Effector memory CD8-positive, alpha-beta T cell (primary cell): ENCODE results near the gene KLHL13.

ENCODE experiments used
- ATAC-seq: fragments of 150-1000 bp; cut with Tn5 transposase; replicated peaks from 2 replicates; pipeline ENCODE4 v1.10.0; 2021; ENCODE audit warnings: mild to moderate bottlenecking, moderate library complexity
- DNase-seq, 3 experiments: peaks; one replicate each; pipeline ENCODE4 v3.0.0; 2021
- H3K27ac Mint-ChIP-seq, 2 donors: one replicate each; pipeline ENCODE4 v1.8.0; 2022; ENCODE audit warnings: mild to moderate bottlenecking in 2 of 2, mixed read lengths in 2 of 2, moderate library complexity in 2 of 2
- H3K27me3 Mint-ChIP-seq, 2 donors: one replicate each; pipeline ENCODE4 v1.8.0; 2022; ENCODE audit warnings: mixed read lengths in 2 of 2
- H3K36me3 Mint-ChIP-seq: one replicate; pipeline ENCODE4 v1.8.0; 2022; ENCODE audit warnings: mild to moderate bottlenecking, moderate library complexity, mixed read lengths; ENCODE audit not compliant: insufficient read depth
- H3K4me1 Mint-ChIP-seq, 2 donors: one replicate each; pipeline ENCODE4 v1.8.0; 2022; ENCODE audit warnings: low read depth in 2 of 2, mixed read lengths in 2 of 2
- H3K4me3 Mint-ChIP-seq, 2 donors: one replicate each; pipeline ENCODE4 v1.8.0; 2022; ENCODE audit warnings: mild to moderate bottlenecking in 2 of 2, mixed read lengths in 2 of 2, moderate library complexity in 2 of 2
- H3K9me3 Mint-ChIP-seq, 2 donors: one replicate each; pipeline ENCODE4 v1.8.0; 2022; ENCODE audit warnings: mixed read lengths in 2 of 2

Gene KLHL13

DNA sequence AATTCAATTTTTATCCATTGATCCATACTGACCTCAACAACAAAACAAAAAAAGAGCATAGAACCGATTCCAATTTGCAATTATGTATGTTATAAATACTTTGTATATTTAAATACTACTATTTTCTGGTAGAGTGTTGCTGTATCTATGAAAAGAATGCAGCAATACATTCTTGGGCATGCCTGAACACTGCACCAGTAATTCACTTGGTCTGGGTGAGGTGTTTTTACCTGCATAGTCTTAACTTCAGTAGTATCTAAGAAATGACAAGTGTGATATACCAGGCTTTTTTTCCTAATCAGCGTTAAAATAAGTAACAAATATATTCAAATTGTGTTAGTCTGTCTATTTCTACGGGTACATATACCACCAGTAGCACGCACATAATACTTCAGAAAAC, 120.2 kb downstream of the KLHL13 start:
- Mint-ChIP-seq H3K27me3 (no peaks in the 10 kb centered on the region), H3K9me3 (no peaks in the 10 kb centered on the region), H3K27ac (no peak overlapping the region), H3K4me1 (no peaks in the 10 kb centered on the region), H3K36me3 (no peaks in the 10 kb centered on the region), H3K4me3 (no peak overlapping the region)
- DNase-seq (no peak), ATAC-seq (no peak)

DNA sequence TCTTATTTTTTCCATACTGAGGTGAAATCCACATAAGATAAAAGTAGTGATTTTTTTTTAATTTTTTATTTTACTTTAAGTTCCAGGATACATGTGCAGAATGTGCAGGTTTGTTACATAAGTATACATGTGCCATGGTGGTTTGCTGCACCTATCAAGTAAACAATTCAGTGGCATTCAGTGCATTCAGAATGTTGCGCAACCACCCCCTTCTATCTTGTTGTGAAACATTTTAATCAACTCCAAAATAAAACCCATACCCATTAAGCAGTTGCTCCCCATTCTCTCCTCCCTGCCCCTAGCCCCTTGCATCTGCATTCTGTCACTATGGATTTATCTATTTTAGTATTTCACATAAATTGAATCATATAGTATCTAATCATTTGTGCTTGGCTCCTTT, 121.2 kb downstream of the KLHL13 start:
- Mint-ChIP-seq H3K27ac (no peak overlapping the region), H3K27me3 (no peaks in the 10 kb centered on the region), H3K4me3 (no peak overlapping the region), H3K4me1 (no peaks in the 10 kb centered on the region), H3K9me3 (no peaks in the 10 kb centered on the region), H3K36me3 (no peaks in the 10 kb centered on the region)
- ATAC-seq (no peak), DNase-seq (no peak)

DNA sequence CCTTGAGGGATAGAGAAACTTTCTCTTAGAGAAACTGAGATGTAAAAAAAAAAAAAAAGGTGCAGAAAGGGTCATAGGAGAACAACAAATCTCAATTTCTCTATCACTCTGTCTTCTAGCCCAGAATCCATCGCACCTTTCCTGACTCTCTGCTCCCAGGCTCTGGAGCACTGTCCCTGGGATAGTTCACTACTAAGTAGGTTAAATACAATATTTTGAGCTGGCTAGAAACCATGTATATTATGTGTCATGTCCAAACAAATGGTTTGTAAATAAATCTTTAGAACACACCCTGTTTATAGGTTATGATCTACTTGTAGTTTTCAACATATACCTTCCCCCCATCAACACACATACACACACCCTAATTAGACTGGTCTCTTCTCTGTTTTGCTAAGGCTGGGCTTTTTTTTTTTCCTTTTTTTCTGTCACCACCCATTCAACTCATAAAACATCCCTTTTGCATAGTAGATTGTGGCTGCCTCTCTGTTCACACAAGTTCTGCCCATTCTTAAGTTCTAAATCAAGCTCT, 124.4 kb downstream of the KLHL13 start:
- Mint-ChIP-seq H3K9me3 (no peaks in the 10 kb centered on the region), H3K4me1 (no peaks in the 10 kb centered on the region), H3K27me3 (no peaks in the 10 kb centered on the region), H3K36me3 (no peaks in the 10 kb centered on the region), H3K27ac (no peak overlapping the region), H3K4me3 (no peak overlapping the region)
- DNase-seq: no peak
- ATAC-seq: no peak

DNA sequence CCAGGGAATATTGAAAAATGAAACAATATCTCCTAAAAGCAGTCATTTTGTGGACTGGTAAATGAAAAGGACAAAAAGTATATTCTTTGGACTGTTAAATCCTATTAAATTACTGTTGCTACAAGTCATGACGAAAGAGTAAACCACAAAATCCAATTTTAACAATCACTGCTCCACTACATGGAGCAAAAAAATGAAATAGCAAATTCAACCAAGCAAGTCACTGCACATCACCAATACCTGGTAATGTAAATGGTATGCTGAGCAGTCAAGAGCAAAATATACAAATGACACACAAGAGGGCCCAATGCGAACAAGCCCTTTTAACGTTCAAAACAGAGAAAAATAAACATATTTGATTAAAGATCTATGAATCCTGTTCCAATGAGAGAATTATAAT, 126.2 kb downstream of the KLHL13 start:
- no peaks in the 10 kb centered on the region for H3K27me3 Mint-ChIP-seq
- no peak for DNase-seq
- no peak overlapping the region for H3K4me3 Mint-ChIP-seq
- H3K36me3 Mint-ChIP-seq: no peaks in the 10 kb centered on the region
- peaks cover 0 to 1% of the 10 kb centered on the region in 2 donors for H3K9me3 Mint-ChIP-seq
- ATAC-seq: no peak
- H3K27ac Mint-ChIP-seq: no peak overlapping the region
- no peaks in the 10 kb centered on the region for H3K4me1 Mint-ChIP-seq

DNA sequence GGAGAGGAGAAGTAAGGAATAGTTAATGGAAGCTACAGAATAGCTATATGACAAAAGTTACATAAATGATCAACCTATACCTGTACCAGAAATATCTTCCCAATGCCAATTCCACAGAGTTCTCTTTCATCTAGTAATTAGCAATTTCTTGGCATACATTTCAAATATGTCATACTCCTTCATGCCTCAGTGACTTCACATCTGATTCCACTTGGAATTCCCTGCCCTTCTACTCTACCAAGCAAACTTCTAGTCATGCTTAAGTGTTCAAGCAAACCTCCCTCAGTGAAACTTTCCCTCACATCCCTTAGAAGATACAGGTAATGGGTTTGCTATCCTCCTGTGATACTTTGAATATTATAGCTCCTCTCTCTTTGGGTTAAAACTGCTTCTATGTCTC, 127.1 kb downstream of the KLHL13 start:
- Mint-ChIP-seq H3K36me3 (no peaks in the 10 kb centered on the region), H3K9me3 (peaks cover 0 to 1% of the 10 kb centered on the region in 2 donors), H3K4me3 (no peak overlapping the region), H3K4me1 (no peaks in the 10 kb centered on the region), H3K27me3 (no peaks in the 10 kb centered on the region), H3K27ac (no peak overlapping the region)
- DNase-seq: no peak
- ATAC-seq: no peak

DNA sequence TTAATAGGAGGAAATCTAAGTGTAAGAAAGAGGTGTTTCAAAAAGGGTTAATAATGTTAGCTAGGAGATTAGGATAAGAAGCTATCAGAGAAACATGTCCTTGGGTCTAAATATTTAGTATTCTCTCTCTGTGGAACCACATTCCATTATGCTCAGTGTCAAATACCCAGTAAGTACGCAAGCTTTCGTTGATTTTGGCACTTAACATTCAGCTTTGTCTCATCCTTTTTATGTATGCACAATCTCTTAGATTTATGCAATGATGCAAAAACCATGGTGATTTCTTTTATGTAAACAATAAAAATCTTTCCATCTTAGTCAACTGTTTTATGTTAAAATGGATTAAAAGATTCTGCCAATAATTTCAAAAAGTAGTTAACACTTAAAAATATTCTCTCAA, 129.2 kb downstream of the KLHL13 start:
- Mint-ChIP-seq H3K27me3 (no peaks in the 10 kb centered on the region), H3K27ac (no peak overlapping the region), H3K36me3 (no peaks in the 10 kb centered on the region), H3K9me3 (peaks cover 0 to 1% of the 10 kb centered on the region in 2 donors), H3K4me3 (no peak overlapping the region), H3K4me1 (no peaks in the 10 kb centered on the region)
- no peak for ATAC-seq
- DNase-seq: no peak

DNA sequence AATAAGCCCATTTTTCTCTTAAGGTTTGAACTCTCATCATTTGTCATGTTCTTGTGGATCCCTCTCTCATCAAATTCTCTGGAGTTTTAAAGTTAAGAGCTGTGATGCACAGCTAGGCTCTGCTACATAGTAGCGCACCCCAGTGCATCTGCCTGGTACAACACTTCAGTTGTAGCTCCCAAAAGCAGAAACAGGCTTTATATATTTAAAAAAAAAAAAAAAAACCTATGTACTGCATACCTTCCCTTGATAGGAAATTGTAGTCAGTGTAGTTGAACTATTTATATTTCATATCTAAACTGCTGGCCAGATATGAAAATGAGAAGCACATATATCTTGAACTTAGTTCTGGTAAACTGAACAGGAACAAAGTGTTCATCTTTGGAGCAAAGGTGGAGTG, 131.4 kb downstream of the KLHL13 start:
- Mint-ChIP-seq H3K27me3 (no peaks in the 10 kb centered on the region), H3K4me3 (no peak overlapping the region), H3K4me1 (no peaks in the 10 kb centered on the region), H3K27ac (no peak overlapping the region), H3K9me3 (peaks cover 0 to 1% of the 10 kb centered on the region in 2 donors), H3K36me3 (no peaks in the 10 kb centered on the region)
- ATAC-seq: no peak
- DNase-seq: no peak

DNA sequence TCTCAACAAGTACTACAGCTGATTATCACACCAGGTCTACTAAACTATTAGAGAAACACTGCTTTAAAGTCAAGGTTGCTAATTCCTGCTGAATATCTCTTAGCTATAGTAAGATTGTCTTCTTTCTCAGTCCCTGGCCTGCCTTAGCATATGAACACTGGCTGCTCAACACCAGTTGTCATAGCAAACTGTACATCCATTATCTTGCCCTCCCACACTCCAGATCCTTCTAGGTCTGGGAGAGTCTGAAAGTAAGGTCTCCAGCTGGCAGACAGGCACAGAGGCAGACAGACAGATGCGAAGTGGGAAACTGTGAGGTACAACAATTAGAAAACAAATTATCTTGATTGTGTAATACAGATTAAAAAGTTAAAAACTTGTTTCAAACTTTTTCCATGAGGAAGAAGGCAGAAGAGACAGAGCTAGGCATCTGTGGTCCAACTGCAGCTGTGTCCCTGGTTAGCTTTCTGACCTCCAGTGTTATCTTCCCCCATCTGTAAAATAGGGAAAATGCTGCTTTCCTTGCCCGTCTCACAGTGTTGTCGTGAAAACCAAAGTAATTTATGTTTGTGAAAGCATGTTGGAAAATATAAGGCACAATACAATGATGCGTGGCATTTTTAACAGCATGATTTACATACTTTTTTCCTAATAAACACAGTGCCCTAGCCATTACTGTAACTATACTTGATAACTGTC, 133.8 kb downstream of the KLHL13 start:
- no peak overlapping the region for H3K4me3 Mint-ChIP-seq
- no peaks in the 10 kb centered on the region for H3K4me1 Mint-ChIP-seq
- ATAC-seq (no peak), DNase-seq (no peak)
- H3K27ac Mint-ChIP-seq: no peak overlapping the region
- H3K36me3 Mint-ChIP-seq: no peaks in the 10 kb centered on the region
- peaks cover 0 to 1% of the 10 kb centered on the region in 2 donors for H3K9me3 Mint-ChIP-seq
- no peaks in the 10 kb centered on the region for H3K27me3 Mint-ChIP-seq

DNA sequence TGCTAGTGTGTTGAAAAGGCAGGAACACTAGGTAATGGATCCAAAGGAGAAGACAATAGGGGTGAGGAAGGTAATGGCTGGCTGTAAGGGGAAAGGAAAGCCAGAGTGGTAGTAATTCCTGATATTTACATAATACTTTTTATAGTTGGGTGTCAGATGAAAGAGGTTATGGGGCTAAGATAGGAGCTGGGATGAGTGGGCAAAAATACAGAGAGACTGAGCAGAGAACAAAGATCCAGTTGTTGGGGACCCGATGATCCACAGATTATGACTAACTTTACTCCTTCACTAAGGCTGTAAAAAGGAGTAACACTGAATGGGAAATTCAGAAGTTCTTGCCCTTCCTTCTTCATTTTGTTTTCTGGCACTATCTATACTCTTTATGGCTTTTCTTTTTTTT, 138.2 kb downstream of the KLHL13 start:
- H3K9me3 Mint-ChIP-seq: no peaks in the 10 kb centered on the region
- H3K4me1 Mint-ChIP-seq: no peaks in the 10 kb centered on the region
- DNase-seq (no peak), ATAC-seq (no peak)
- H3K27me3 Mint-ChIP-seq: no peaks in the 10 kb centered on the region
- H3K4me3 Mint-ChIP-seq: no peak overlapping the region
- no peak overlapping the region for H3K27ac Mint-ChIP-seq
- H3K36me3 Mint-ChIP-seq: no peaks in the 10 kb centered on the region

DNA sequence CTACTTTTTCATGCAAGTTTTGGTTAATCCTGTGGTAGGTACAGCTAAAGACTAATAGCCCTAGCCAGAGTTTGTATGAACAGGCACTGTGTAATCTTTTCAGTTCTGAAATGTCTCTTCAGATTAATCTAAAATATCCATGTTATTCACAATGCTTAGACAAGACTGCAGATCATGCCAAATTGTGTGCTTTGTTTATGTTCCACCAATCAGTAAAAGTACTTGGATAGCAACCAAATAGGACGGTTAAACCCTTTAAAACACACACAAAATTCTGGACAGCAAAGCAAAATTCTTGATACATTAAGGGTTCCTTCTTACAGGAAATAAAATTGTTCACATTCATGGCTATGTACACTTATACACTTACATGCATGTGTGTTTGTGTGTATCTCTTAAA, 139.1 kb downstream of the KLHL13 start:
- Mint-ChIP-seq H3K36me3 (no peaks in the 10 kb centered on the region), H3K27ac (no peak overlapping the region), H3K4me3 (no peak overlapping the region), H3K9me3 (no peaks in the 10 kb centered on the region), H3K27me3 (no peaks in the 10 kb centered on the region), H3K4me1 (no peaks in the 10 kb centered on the region)
- DNase-seq: no peak
- ATAC-seq: no peak

DNA sequence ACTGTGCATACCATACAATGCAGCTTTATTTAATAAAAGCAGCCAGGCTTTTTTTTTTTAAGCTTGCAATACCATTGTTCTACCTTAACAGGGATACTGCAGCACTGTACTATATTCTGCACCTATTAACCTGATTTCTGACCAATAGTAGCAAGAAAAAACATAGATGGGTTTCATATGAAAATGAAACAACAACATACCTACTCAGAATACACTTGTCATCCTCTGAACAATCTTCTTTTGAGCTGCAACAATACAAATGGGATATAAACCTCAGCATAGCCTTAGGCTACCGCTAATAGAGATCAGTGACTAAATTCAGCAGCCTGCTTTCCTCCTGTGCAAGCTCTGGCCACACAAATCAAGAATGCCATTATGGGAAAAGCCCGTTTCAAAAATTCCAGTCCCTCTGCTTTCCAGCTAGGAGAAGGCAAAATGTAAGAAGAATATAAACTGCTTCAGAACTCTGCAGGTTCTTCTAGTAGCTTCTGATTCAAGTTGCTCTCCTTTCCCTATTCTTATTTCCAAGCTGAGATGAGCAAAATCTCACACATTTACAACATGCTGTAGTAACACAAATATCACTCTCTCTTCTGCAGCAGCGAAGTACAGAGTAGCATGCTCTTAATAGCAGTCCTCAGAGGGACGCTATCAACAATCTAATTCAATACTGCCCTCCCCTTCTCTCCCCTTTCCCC, 143.4 kb downstream of the KLHL13 start:
- ATAC-seq (no peak), DNase-seq (no peak)
- Mint-ChIP-seq H3K27me3 (no peaks in the 10 kb centered on the region), H3K27ac (no peak overlapping the region), H3K9me3 (no peaks in the 10 kb centered on the region), H3K4me1 (no peaks in the 10 kb centered on the region), H3K36me3 (no peaks in the 10 kb centered on the region), H3K4me3 (no peak overlapping the region)

DNA sequence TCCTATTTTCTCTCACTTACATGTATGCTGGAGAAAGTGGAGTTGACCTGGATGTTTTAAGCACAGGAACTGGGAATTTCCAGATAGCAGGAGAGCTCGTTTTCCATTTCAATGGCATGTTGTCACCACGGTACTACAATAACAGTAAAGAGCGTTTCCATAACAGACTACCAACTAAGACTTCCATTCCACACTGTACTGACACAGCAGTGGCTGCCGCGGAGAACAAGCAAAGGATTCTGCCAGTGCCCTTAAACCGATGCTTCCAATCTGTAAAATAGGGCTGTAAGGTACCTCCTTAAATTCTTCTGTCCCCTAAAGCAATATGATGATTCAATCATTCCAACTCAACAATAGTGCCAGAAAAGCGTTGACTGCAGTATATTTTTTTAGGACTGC, 143.9 kb downstream of the KLHL13 start:
- DNase-seq: no peak
- no peak overlapping the region for H3K4me3 Mint-ChIP-seq

DNA sequence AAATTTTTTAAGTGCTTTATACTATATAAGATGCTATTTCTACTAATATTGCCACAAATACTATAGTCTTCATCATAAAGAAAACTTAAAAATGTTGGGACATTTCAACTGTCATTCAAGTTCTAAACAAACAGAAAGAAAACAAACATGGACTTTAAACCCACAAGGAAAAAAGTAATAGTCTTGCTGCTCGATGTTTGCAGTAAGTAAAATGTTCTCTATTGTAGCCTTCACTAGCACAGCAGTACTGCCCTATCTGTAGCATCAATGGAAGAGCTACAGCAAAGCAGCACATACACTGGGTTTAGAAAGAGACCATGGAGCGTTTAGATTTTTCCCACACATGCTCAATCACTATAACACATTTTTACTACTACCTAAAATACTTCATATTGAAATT, 146.8 kb downstream of the KLHL13 start:
- Mint-ChIP-seq H3K27ac (no peak overlapping the region), H3K9me3 (no peaks in the 10 kb centered on the region), H3K4me1 (no peaks in the 10 kb centered on the region), H3K27me3 (no peaks in the 10 kb centered on the region), H3K4me3 (no peak overlapping the region), H3K36me3 (no peaks in the 10 kb centered on the region)
- no peak for ATAC-seq
- no peak for DNase-seq

More for the DNA sequence above, 143.9 kb downstream of the KLHL13 start:
- Mint-ChIP-seq H3K4me1 (no peaks in the 10 kb centered on the region), H3K27ac (no peak overlapping the region), H3K27me3 (no peaks in the 10 kb centered on the region), H3K9me3 (no peaks in the 10 kb centered on the region), H3K36me3 (no peaks in the 10 kb centered on the region)
- ATAC-seq: no peak

DNA sequence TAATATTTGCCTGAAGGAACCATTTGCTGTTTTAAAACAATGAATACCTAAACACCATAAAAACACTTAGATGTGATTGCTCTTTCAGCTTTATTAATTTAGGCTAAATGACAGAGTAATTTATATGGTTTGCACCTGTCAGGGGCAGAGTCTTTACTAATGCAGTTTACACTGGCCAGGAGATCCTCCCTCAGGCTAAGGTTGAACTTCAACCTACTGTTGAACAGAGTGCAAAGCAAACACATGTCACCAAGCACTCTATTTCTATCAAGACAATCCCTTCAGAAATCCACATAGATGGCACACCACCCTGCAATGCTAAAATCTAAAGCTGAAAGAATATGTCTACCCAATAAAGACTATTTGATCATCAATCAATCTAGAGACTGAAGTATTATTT, 147.3 kb downstream of the KLHL13 start:
- DNase-seq: no peak
- H3K36me3 Mint-ChIP-seq: no peaks in the 10 kb centered on the region
- no peak for ATAC-seq
- H3K4me1 Mint-ChIP-seq: no peaks in the 10 kb centered on the region
- no peaks in the 10 kb centered on the region for H3K9me3 Mint-ChIP-seq
- no peak overlapping the region for H3K27ac Mint-ChIP-seq
- H3K4me3 Mint-ChIP-seq: no peak overlapping the region
- H3K27me3 Mint-ChIP-seq: no peaks in the 10 kb centered on the region
